HepG2 (cell line): ENCODE results near the gene PFN4. TPM values are rescaled to one million over a fixed set of nuclear protein-coding genes. Genes with fewer than 3 reads are reported as not detected.

Source experiments
- ASH2L ChIP-seq: fragments of 300-600, 200-600 bp; sonication (generic); IDR thresholded peaks from 2 replicates; pipeline ENCODE4 v1.7.0; 2017; ENCODE audit warnings: low read depth, mild to moderate bottlenecking, moderate library complexity, mixed read lengths, low read length; ENCODE audit not compliant: insufficient read length
- DMAP1 ChIP-seq: IDR thresholded peaks from 2 replicates; pipeline ENCODE4 v1.6.1; 2016
- FOXC1 ChIP-seq: sonication (generic); formaldehyde crosslinking; IDR thresholded peaks from 2 replicates; pipeline ENCODE4 v1.8.0; 2022; ENCODE audit warnings: mild to moderate bottlenecking, missing genetic modification reagents, borderline replicate concordance
- HCFC1 ChIP-seq: fragments of 150-350 bp; IDR thresholded peaks from 2 replicates; pipeline ENCODE4 v1.6.1; 2014; ENCODE audit warnings: low read depth, low read length
- JDP2 ChIP-seq: sonication (generic); formaldehyde crosslinking; IDR thresholded peaks from 2 replicates; pipeline ENCODE4 v1.8.1; 2022; ENCODE audit warnings: missing genetic modification reagents, borderline replicate concordance
- KAT7 ChIP-seq: IDR thresholded peaks from 2 replicates; pipeline ENCODE4 v1.6.1; 2018; ENCODE audit warnings: borderline replicate concordance, missing compliant biosample characterization
- KDM2A ChIP-seq: sonication (generic); formaldehyde crosslinking; IDR thresholded peaks from 2 replicates; pipeline ENCODE4 v1.4.0; 2020; ENCODE audit warnings: low read depth, missing genetic modification reagents, borderline replicate concordance
- KLF13 ChIP-seq: sonication (generic); formaldehyde crosslinking; IDR thresholded peaks from 2 replicates; pipeline ENCODE4 v1.4.0; 2020; ENCODE audit warnings: mild to moderate bottlenecking, missing genetic modification reagents
- KMT2A ChIP-seq: sonication (generic); formaldehyde crosslinking; IDR thresholded peaks from 2 replicates; pipeline ENCODE4 v1.4.0; 2020; ENCODE audit warnings: missing genetic modification reagents
- NR1H2 ChIP-seq: sonication (generic); formaldehyde crosslinking; IDR thresholded peaks from 2 replicates; pipeline ENCODE4 v1.8.1; 2022; ENCODE audit warnings: low read depth, missing genetic modification reagents, borderline replicate concordance
- RORA ChIP-seq: sonication (generic); formaldehyde crosslinking; IDR thresholded peaks from 2 replicates; pipeline ENCODE4 v1.5.0; 2020; ENCODE audit warnings: mild to moderate bottlenecking, missing genetic modification reagents, moderate library complexity
- TBP ChIP-seq: sonication (generic); formaldehyde crosslinking; IDR thresholded peaks from 2 replicates; pipeline ENCODE4 v1.5.0; 2020; ENCODE audit warnings: missing genetic modification reagents
- WIZ ChIP-seq: sonication (generic); formaldehyde crosslinking; IDR thresholded peaks from 2 replicates; pipeline ENCODE4 v1.5.1; 2020; ENCODE audit warnings: mild to moderate bottlenecking, missing genetic modification reagents
- YEATS2 ChIP-seq: sonication (generic); formaldehyde crosslinking; IDR thresholded peaks from 2 replicates; pipeline ENCODE4 v1.4.0; 2020; ENCODE audit warnings: missing genetic modification reagents, borderline replicate concordance
- YEATS4 ChIP-seq: sonication (generic); formaldehyde crosslinking; IDR thresholded peaks from 2 replicates; pipeline ENCODE4 v1.4.0; 2020; ENCODE audit warnings: missing genetic modification reagents, borderline replicate concordance
- ZBTB7A ChIP-seq: sonication (generic); formaldehyde crosslinking; IDR thresholded peaks from 2 replicates; pipeline ENCODE4 v1.8.0; 2022; ENCODE audit warnings: mild to moderate bottlenecking, missing genetic modification reagents
- ZNF20 ChIP-seq: sonication (generic); formaldehyde crosslinking; IDR thresholded peaks from 2 replicates; pipeline ENCODE4 v1.4.0; 2020; ENCODE audit warnings: mild to moderate bottlenecking, moderate library complexity, missing genetic modification reagents
- ZNF234 ChIP-seq: sonication (generic); formaldehyde crosslinking; conservative IDR thresholded peaks from 2 replicates; pipeline ENCODE4 v1.5.1; 2020; ENCODE audit warnings: mild to moderate bottlenecking, missing genetic modification reagents
- ZNF251 ChIP-seq: sonication (generic); formaldehyde crosslinking; IDR thresholded peaks from 2 replicates; pipeline ENCODE4 v1.9.0; 2021; ENCODE audit warnings: mild to moderate bottlenecking, missing genetic modification reagents
- ZNF431 ChIP-seq: sonication (generic); formaldehyde crosslinking; IDR thresholded peaks from 2 replicates; pipeline ENCODE4 v1.9.0; 2022; ENCODE audit warnings: missing genetic modification reagents, low read depth, mild to moderate bottlenecking, borderline replicate concordance
- ZNF451 ChIP-seq: sonication (generic); formaldehyde crosslinking; IDR thresholded peaks from 2 replicates; pipeline ENCODE4 v1.5.0; 2020; ENCODE audit warnings: mild to moderate bottlenecking, missing genetic modification reagents
- ZNF547 ChIP-seq: sonication (generic); formaldehyde crosslinking; IDR thresholded peaks from 2 replicates; pipeline ENCODE4 v1.5.1; 2020; ENCODE audit warnings: mild to moderate bottlenecking, missing genetic modification reagents
- ZNF605 ChIP-seq: sonication (generic); formaldehyde crosslinking; IDR thresholded peaks from 2 replicates; pipeline ENCODE4 v1.8.0; 2022; ENCODE audit warnings: mild to moderate bottlenecking, missing genetic modification reagents
- ZNF670 ChIP-seq: sonication (generic); formaldehyde crosslinking; IDR thresholded peaks from 2 replicates; pipeline ENCODE4 v1.8.0; 2022; ENCODE audit warnings: mild to moderate bottlenecking, missing genetic modification reagents, borderline replicate concordance
- ZNF672 ChIP-seq: sonication (generic); formaldehyde crosslinking; IDR thresholded peaks from 2 replicates; pipeline ENCODE4 v1.8.1; 2022; ENCODE audit warnings: missing genetic modification reagents
- ZSCAN30 ChIP-seq: sonication (generic); formaldehyde crosslinking; IDR thresholded peaks from 2 replicates; pipeline ENCODE4 v1.5.0; 2020; ENCODE audit warnings: mild to moderate bottlenecking, missing genetic modification reagents
- polyA plus RNA-seq, 8 experiments: library from polyadenylated mRNA; depleted of rRNA in 3 of 8; stranded (reverse) in 7 of 8; unstranded in 1 of 8; fragments of >200 nt; fragmentation: Illumina TruSeq in 4 of 8; extraction: Trizol in 4 of 8; gene quantifications; 2 replicates each; pipeline versions ENCODE4 v1.2.1 to v1.2.3, GENCODE V29; 2011 to 2016; ENCODE audit warnings: low read depth in 4 of 8, missing spikeins in 1 of 8, mixed read lengths in 1 of 8; ENCODE audit not compliant: insufficient read depth in 1 of 8
- total RNA-seq, 5 experiments: library from RNA; depleted of rRNA; stranded (reverse); fragments of >200 nt; fragmentation: Illumina TruSeq; extraction: Trizol; gene quantifications; 2 replicates each; pipeline ENCODE4 v1.2.3, GENCODE V29; 2016; ENCODE audit warnings: low read depth in 1 of 5
- TF ChIP-seq, protein P1 (sequence below): sonication (generic); formaldehyde crosslinking; IDR thresholded peaks from 2 replicates; pipeline ENCODE4 v1.5.0; 2020; ENCODE audit warnings: missing genetic modification reagents
- TF ChIP-seq, protein P2 (sequence below): sonication (generic); formaldehyde crosslinking; IDR thresholded peaks from 2 replicates; pipeline ENCODE4 v1.4.0; 2020; ENCODE audit warnings: mild to moderate bottlenecking, missing genetic modification reagents
- TF ChIP-seq, protein P3 (sequence below): sonication (generic); formaldehyde crosslinking; conservative IDR thresholded peaks from 2 replicates; pipeline ENCODE4 v1.8.0; 2022; ENCODE audit warnings: low read depth, missing genetic modification reagents

PFN4 gene
- total and polyA plus RNA-seq, 2 of the 13 experiments (the other 11 are each of a cell fraction or from before 2014, with no cell fraction given), result 0.12 to 0.20 TPM

DNA sequence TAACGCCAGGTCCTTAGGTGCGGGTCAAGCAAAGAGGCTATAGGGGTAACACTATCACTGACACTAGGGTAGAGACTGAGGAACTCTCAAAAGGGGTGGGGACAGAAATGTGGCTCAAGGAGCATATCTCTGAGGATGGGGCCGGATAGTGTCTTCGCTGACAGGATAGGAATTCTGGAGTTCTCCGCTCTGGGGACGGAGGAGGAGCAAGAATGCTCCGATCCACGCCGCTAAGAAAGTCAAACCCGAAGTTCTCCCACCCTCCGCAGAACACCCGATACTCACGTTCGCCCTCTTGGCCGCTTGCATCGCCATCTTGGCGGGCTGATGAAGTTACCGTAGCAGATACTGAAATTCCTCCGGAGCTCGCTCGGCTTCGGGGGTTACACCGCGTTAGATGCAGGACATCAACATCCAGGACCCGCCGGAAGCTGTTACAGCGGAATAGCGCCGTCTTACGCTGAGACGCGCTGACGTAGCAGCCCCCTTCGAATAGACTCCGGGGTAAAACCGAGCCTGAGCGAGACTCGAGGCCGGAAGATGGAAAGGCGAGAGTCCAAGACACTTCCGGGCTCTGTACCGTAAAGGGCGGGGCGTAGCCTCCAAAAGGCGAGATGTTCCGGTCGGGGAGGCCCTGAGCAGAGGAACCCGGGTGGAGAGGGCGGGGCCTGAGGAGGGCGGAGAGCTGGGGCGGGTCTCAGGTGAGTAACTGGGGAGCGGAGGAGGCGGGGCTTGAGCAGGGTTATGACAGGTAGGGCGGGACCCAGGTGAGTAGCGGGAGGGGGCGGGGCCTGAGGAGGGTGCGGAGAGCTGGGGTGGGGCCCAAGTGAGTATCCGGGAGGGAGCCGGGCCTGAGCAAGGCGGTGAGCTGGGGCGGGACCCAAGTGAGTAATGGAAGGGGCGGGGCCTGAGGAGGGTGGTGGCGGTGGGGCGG is 47.0 kb downstream of the PFN4 start, which contains the start of gene SF3B6 (continued):
- TF ChIP-seq ZNF451 (CRISPR knock-in tag) (peak; percentile 96), FOXC1 (CRISPR knock-in tag) (peak; percentile 26; the same call in 1 of the 2 replicates), NR1H2 (CRISPR knock-in tag) (no peak), KDM2A (CRISPR knock-in tag) (peak; percentile 100), JDP2 (CRISPR knock-in tag) (no peak), KLF13 (CRISPR knock-in tag) (no peak), ZNF431 (CRISPR knock-in tag) (no peak), ZNF251 (CRISPR knock-in tag) (0 out of 2 replicates have a peak, but pooled peaks have one; percentile 32), WIZ (CRISPR knock-in tag) (no peak), ZNF670 (CRISPR knock-in tag) (0 out of 2 replicates have a peak, but pooled peaks have one; percentile 70), ZSCAN30 (CRISPR knock-in tag) (no peak), TBP (CRISPR knock-in tag) (no peak), ZNF547 (peak; percentile 82; the same call in 1 of the 2 replicates), YEATS2 (peak; percentile 100), YEATS4 (peak; percentile 96), HCFC1 (peak; percentile 87), RORA (CRISPR knock-in tag) (no peak), ZNF234 (CRISPR knock-in tag) (no peak), ZNF672 (no peak), ZBTB7A (no peak), ASH2L (peak; percentile 99), KMT2A (CRISPR knock-in tag) (peak; percentile 99), KAT7 (CRISPR knock-in tag) (peak; percentile 95), ZNF605 (CRISPR knock-in tag) (peak; percentile 97), DMAP1 (CRISPR knock-in tag) (peak; percentile 95), ZNF20 (CRISPR knock-in tag) (0 out of 2 replicates have a peak, but pooled peaks have one; percentile 41)
- TF ChIP-seq, protein P1, sequence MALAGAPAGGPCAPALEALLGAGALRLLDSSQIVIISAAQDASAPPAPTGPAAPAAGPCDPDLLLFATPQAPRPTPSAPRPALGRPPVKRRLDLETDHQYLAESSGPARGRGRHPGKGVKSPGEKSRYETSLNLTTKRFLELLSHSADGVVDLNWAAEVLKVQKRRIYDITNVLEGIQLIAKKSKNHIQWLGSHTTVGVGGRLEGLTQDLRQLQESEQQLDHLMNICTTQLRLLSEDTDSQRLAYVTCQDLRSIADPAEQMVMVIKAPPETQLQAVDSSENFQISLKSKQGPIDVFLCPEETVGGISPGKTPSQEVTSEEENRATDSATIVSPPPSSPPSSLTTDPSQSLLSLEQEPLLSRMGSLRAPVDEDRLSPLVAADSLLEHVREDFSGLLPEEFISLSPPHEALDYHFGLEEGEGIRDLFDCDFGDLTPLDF (CRISPR knock-in tag), result peak; percentile 44; the same call in 1 of the 2 replicates
- TF ChIP-seq, protein P2, sequence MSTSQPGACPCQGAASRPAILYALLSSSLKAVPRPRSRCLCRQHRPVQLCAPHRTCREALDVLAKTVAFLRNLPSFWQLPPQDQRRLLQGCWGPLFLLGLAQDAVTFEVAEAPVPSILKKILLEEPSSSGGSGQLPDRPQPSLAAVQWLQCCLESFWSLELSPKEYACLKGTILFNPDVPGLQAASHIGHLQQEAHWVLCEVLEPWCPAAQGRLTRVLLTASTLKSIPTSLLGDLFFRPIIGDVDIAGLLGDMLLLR (CRISPR knock-in tag), result peak; percentile 86
- TF ChIP-seq, protein P3, sequence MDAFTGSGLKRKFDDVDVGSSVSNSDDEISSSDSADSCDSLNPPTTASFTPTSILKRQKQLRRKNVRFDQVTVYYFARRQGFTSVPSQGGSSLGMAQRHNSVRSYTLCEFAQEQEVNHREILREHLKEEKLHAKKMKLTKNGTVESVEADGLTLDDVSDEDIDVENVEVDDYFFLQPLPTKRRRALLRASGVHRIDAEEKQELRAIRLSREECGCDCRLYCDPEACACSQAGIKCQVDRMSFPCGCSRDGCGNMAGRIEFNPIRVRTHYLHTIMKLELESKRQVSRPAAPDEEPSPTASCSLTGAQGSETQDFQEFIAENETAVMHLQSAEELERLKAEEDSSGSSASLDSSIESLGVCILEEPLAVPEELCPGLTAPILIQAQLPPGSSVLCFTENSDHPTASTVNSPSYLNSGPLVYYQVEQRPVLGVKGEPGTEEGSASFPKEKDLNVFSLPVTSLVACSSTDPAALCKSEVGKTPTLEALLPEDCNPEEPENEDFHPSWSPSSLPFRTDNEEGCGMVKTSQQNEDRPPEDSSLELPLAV (CRISPR knock-in tag), result no peak
